ENCODE results near the gene AXIN2. TPM values are rescaled to one million over a fixed set of nuclear protein-coding genes. Genes with fewer than 3 reads are reported as not detected.
"Not testable (repeated sequence)": the region's sequence is repeated elsewhere in the genome, so short reads cannot be mapped to it uniquely, and the experiment has no call there.

Gene AXIN2
- total RNA-seq, 1 donor from 2014 or later = 21.0 TPM

DNA sequence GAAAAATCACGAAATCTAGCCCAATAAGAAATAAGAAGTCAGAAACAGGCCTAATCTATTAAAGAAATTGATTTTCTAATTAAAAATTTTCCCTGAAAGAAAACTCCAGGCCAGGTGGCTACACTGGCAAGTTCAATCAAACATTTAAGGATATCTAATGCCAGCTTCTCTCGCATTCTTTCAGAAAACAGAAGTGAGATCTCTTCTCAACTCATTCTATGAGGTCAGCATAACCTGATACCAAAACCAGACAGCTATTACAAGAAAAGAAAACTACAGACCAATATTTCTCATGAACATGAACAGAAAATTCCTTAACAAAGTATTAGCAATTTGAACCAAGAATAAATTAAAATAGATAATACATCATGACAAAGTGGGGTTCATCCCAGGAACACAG, 52.4 kb downstream of the AXIN2 start:
- Histone ChIP-seq H3K4me3 (no peak overlapping the region), H3K4me1 (no peaks in the 10 kb centered on the region), H3K36me3 (no peaks in the 10 kb centered on the region), H3K9me3 (replicated peaks) (peaks cover 10% of the 10 kb centered on the region), H3K27me3 (ENCODE audit: low read depth) (no peaks in the 10 kb centered on the region), H3K27ac (replicated peaks) (no peak overlapping the region)
- no peak for DNase-seq
- intact Hi-C loops (cut with micrococcal nuclease) = no loop called here
- TF ChIP-seq, protein P1, sequence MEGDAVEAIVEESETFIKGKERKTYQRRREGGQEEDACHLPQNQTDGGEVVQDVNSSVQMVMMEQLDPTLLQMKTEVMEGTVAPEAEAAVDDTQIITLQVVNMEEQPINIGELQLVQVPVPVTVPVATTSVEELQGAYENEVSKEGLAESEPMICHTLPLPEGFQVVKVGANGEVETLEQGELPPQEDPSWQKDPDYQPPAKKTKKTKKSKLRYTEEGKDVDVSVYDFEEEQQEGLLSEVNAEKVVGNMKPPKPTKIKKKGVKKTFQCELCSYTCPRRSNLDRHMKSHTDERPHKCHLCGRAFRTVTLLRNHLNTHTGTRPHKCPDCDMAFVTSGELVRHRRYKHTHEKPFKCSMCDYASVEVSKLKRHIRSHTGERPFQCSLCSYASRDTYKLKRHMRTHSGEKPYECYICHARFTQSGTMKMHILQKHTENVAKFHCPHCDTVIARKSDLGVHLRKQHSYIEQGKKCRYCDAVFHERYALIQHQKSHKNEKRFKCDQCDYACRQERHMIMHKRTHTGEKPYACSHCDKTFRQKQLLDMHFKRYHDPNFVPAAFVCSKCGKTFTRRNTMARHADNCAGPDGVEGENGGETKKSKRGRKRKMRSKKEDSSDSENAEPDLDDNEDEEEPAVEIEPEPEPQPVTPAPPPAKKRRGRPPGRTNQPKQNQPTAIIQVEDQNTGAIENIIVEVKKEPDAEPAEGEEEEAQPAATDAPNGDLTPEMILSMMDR (IDR thresholded peaks at IDR 0.05; ENCODE audit: borderline replicate concordance) = no peak

- H3K27me3 ChIP-seq (ENCODE audit: low read depth); H3K36me3 ChIP-seq; H3K4me3 ChIP-seq; DNase-seq; intact Hi-C loops (cut with micrococcal nuclease); H3K9me3 ChIP-seq (replicated peaks); H3K27ac ChIP-seq (replicated peaks); H3K4me1 ChIP-seq: not testable (repeated sequence)
Observed at GRCh38 chr17:65504673-65505072, 56.8 kb downstream of the AXIN2 start.

GRCh38 chr17:65504141-65504540, 57.3 kb downstream of the AXIN2 start:
- H3K4me1 ChIP-seq = no peaks in the 10 kb centered on the region
- DNase-seq = no peak
- intact Hi-C loops (cut with micrococcal nuclease) = no loop called here
- H3K9me3 ChIP-seq (replicated peaks) = peaks cover 10% of the 10 kb centered on the region
- no peak overlapping the region for H3K4me3 ChIP-seq
- TF ChIP-seq, protein P1 (IDR thresholded peaks at IDR 0.05; ENCODE audit: borderline replicate concordance) = no peak
- H3K27ac ChIP-seq (replicated peaks) = no peak overlapping the region
- H3K36me3 ChIP-seq = no peaks in the 10 kb centered on the region
- no peaks in the 10 kb centered on the region for H3K27me3 ChIP-seq (ENCODE audit: low read depth)

- Histone ChIP-seq H3K4me1 (no peaks in the 10 kb centered on the region), H3K4me3 (no peak overlapping the region), H3K36me3 (no peaks in the 10 kb centered on the region), H3K27me3 (ENCODE audit: low read depth) (no peaks in the 10 kb centered on the region), H3K9me3 (replicated peaks) (peaks cover 10% of the 10 kb centered on the region), H3K27ac (replicated peaks) (no peak overlapping the region)
- TF ChIP-seq, protein P1 (IDR thresholded peaks at IDR 0.05; ENCODE audit: borderline replicate concordance) = no peak
- no peak for DNase-seq
- intact Hi-C loops (cut with micrococcal nuclease) = no loop called here
Observed at GRCh38 chr17:65503557-65503956, 57.9 kb downstream of the AXIN2 start.

DNA sequence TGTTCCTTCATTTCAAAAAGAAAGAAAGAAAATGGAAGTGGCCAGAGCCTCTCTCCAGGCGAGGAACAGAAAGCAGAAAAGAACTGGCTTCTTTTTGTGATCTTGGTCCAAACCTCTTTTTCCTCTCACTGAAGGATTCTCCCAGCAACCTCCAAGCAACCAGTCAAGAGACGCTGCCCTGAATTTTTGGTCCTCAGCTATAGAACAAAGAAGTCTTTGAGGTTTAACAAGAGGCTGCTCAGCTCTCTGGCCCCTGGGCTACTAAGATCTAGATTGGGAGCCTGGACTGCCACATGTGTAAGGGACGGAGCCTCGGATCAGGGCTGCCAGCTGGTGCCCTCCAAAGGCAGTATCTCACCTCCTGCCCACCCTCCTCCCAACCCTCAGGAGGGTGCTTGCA, 62.6 kb downstream of the AXIN2 start:
- no peak for DNase-seq
- Histone ChIP-seq H3K9me3 (replicated peaks) (no peaks in the 10 kb centered on the region), H3K27me3 (ENCODE audit: low read depth) (peaks cover 14% of the 10 kb centered on the region), H3K4me3 (no peak overlapping the region), H3K27ac (replicated peaks) (no peak overlapping the region), H3K36me3 (no peaks in the 10 kb centered on the region), H3K4me1 (no peaks in the 10 kb centered on the region)
- TF ChIP-seq, protein P1 (IDR thresholded peaks at IDR 0.05; ENCODE audit: borderline replicate concordance) = no peak
- intact Hi-C loops (cut with micrococcal nuclease) = no loop called here

GRCh38 chr17:65496801-65497200, 64.6 kb downstream of the AXIN2 start:
- TF ChIP-seq, protein P1 (IDR thresholded peaks at IDR 0.05; ENCODE audit: borderline replicate concordance) = no peak
- DNase-seq = no peak

More at GRCh38 chr17:65496801-65497200, 64.6 kb downstream of the AXIN2 start:
- no peaks in the 10 kb centered on the region for H3K9me3 ChIP-seq (replicated peaks)
- intact Hi-C loops (cut with micrococcal nuclease) = no loop called here
- H3K27me3 ChIP-seq (ENCODE audit: low read depth) = peaks cover 14% of the 10 kb centered on the region
- no peak overlapping the region for H3K27ac ChIP-seq (replicated peaks)
- H3K4me3 ChIP-seq = no peak overlapping the region
- no peaks in the 10 kb centered on the region for H3K4me1 ChIP-seq
- no peaks in the 10 kb centered on the region for H3K36me3 ChIP-seq

Data from left ventricle myocardium inferior (tissue), 1 donor.